DMS 273 (cell line): ENCODE measurements around the gene NCAN.
"Not testable (repeated sequence)": the region's sequence is repeated elsewhere in the genome, so short reads cannot be mapped to it uniquely, and the experiment has no call there.

Experiments used
- DNase-seq: peaks from one replicate; lab custom pipeline; 2025; ENCODE audit not compliant: unreplicated experiment; lab: John Stamatoyannopoulos, UW

NCAN gene

GRCh38 chr19:19211499-19212420 is at the start of gene NCAN:
NCAN (plus strand) TSS chr19:19211958; CDS start chr19:19216954, 4,996 bp downstream.
- peak; percentile 71 for DNase-seq

- DNase-seq = no peak
These were observed 49.3 kb upstream of the NCAN start for GRCh38 chr19:19162495-19162894.

- no peak for DNase-seq
These were observed 46.4 kb upstream of the NCAN start for GRCh38 chr19:19165396-19165795.

- no peak for DNase-seq
These were observed 44.1 kb upstream of the NCAN start for GRCh38 chr19:19167612-19168011.

- no peak for DNase-seq
These were observed 42.3 kb upstream of the NCAN start for GRCh38 chr19:19169236-19170052.

GRCh38 chr19:19170053-19170872 is 41.5 kb upstream of the NCAN start, which contains the start of gene MEF2B:
MEF2B (minus strand) TSS chr19:19170263; CDS start chr19:19150735, 19,528 bp downstream.
- peak; percentile 94 for DNase-seq

GRCh38 chr19:19170873-19171672 is 40.7 kb upstream of the NCAN start:
- peak; percentile 59 for DNase-seq

GRCh38 chr19:19171821-19172532 is 39.8 kb upstream of the NCAN start:
- peak; percentile 73 for DNase-seq

- DNase-seq = not testable (repeated sequence)
These were observed 38.5 kb upstream of the NCAN start for GRCh38 chr19:19173243-19173642.

GRCh38 chr19:19176950-19177349 is 34.8 kb upstream of the NCAN start:
- DNase-seq = no peak

- no peak for DNase-seq
These were observed 32.0 kb upstream of the NCAN start for GRCh38 chr19:19179548-19180441.

- no peak for DNase-seq
These were observed 30.2 kb upstream of the NCAN start for GRCh38 chr19:19181488-19181998.

GRCh38 chr19:19185853-19186740 is 25.7 kb upstream of the NCAN start:
- DNase-seq = peak; percentile 83

- no peak for DNase-seq
These were observed 25.0 kb upstream of the NCAN start for GRCh38 chr19:19186742-19187141.

- DNase-seq = no peak
These were observed 20.0 kb upstream of the NCAN start for GRCh38 chr19:19191768-19192077.

GRCh38 chr19:19192078-19192882 is 19.5 kb upstream of the NCAN start, which contains the start of the genes BORCS8 and RFXANK:
BORCS8 (minus strand) TSS chr19:19192152; CDS start chr19:19192117, 35 bp downstream.
RFXANK (plus strand) TSS chr19:19192258; CDS start chr19:19193947, 1,689 bp downstream.
- peak; percentile 100 for DNase-seq
